SU-DHL-6 (cell line): ENCODE data around the gene DNAJC15.

ENCODE experiments used
- H2AFZ ChIP-seq: fragments of 200-600 bp; sonication (generic); 2 replicates; pipeline ENCODE4 v1.6.1; 2014; ENCODE audit warnings: low read depth, mild to moderate bottlenecking, moderate library complexity, mixed read lengths, antibody characterized with exemption, low read length; ENCODE audit not compliant: severe bottlenecking
- H3F3A ChIP-seq: fragments of 200-600 bp; shearing (Covaris generic); 2 replicates; pipeline ENCODE4 v1.6.0; 2016; ENCODE audit warnings: antibody characterized with exemption, mild to moderate bottlenecking; ENCODE audit not compliant: insufficient read depth
- H3K27ac ChIP-seq: fragments of 200-600 bp; sonication (generic); 2 replicates; pipeline ENCODE4 v1.5.1; 2016; ENCODE audit warnings: low read depth, mild to moderate bottlenecking, low read length, moderate library complexity, mixed read lengths
- H3K27me3 ChIP-seq: fragments of 200-600 bp; sonication (generic), shearing (Covaris generic); 2 replicates; pipeline ENCODE4 v1.6.0; 2014; ENCODE audit warnings: mild to moderate bottlenecking, low read length
- H3K36me3 ChIP-seq: fragments of 200-600 bp; sonication (generic); 2 replicates; pipeline ENCODE4 v1.6.1; 2014; ENCODE audit warnings: mild to moderate bottlenecking, low read length, mixed read lengths
- H3K4me2 ChIP-seq: fragments of 300-600, 200-600 bp; shearing (Covaris generic), sonication (generic); 2 replicates; pipeline ENCODE4 v1.6.0; 2014; ENCODE audit warnings: low read length, low read depth, mild to moderate bottlenecking; ENCODE audit not compliant: poor library complexity, severe bottlenecking
- H3K4me3 ChIP-seq: fragments of 200-600 bp; sonication (generic); 2 replicates; pipeline ENCODE4 v1.5.1; 2014; ENCODE audit warnings: antibody characterized with exemption, low read length, mild to moderate bottlenecking, mixed read lengths; ENCODE audit not compliant: insufficient read depth, poor library complexity, severe bottlenecking
- H3K79me2 ChIP-seq: fragments of 200-600 bp; sonication (generic); 2 replicates; pipeline ENCODE4 v1.6.1; 2014; ENCODE audit warnings: mild to moderate bottlenecking, low read length, moderate library complexity; ENCODE audit not compliant: insufficient read depth
- H3K9ac ChIP-seq: fragments of 200-600 bp; sonication (generic); 2 replicates; pipeline ENCODE4 v1.7.0; 2014; ENCODE audit warnings: mild to moderate bottlenecking, low read length
- H3K9me2 ChIP-seq: fragments of 200-600 bp; sonication (generic); replicated peaks from 2 replicates; pipeline ENCODE4 v1.6.1; 2014; ENCODE audit warnings: low read length; ENCODE audit not compliant: insufficient read depth
- H3K9me3 ChIP-seq: fragments of 200-600 bp; sonication (generic); 2 replicates; pipeline ENCODE4 v1.6.1; 2014; ENCODE audit warnings: low read length, mixed read lengths; ENCODE audit not compliant: insufficient read depth
- H4K20me1 ChIP-seq: fragments of 200-600 bp; sonication (generic); 2 replicates; pipeline ENCODE4 v1.6.1; 2014; ENCODE audit warnings: low read depth, mild to moderate bottlenecking, antibody characterized with exemption, low read length, moderate library complexity, mixed read lengths
- EZH2phosphoT487 ChIP-seq: fragments of 200-600 bp; sonication (generic), shearing (Covaris generic); conservative IDR thresholded peaks from 2 replicates; pipeline ENCODE4 v1.6.1; 2018; ENCODE audit warnings: mild to moderate bottlenecking, antibody characterized with exemption, low read length, moderate library complexity, mixed read lengths
- TF ChIP-seq, protein P1 (sequence below): fragments of 200-600 bp; sonication (generic); IDR thresholded peaks from one replicate; pipeline ENCODE4 v1.5.1; 2017; ENCODE audit warnings: antibody characterized with exemption, mild to moderate bottlenecking, low read length, moderate library complexity; ENCODE audit not compliant: insufficient read depth, poor library complexity, severe bottlenecking

DNAJC15 gene

DNA sequence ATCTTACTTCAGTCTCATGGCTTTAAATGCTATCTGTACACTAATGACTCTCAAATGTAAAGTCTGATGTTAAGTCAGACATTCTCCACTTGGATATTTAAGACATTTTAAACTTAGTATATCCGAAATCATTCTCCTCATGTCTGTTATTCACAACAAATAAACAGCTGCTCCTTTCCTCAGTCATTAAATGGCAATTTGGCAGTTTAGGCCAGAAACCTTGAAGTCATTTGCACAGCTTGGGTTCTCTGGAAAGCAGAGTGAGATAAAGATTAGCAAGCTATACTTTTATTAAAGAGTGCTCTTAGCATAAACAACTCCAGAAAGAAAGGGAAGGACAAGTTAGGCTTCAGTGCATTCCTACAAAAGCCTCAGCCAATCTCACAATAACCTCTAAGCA is 53.7 kb downstream of the DNAJC15 start:
- Histone ChIP-seq H3K4me3 (no peak overlapping the region), H3F3A (no peaks in the 10 kb centered on the region), H3K36me3 (no peaks in the 10 kb centered on the region), H3K27me3 (no peaks in the 10 kb centered on the region), H2AFZ (no peak overlapping the region), H3K9ac (no peak overlapping the region), H3K4me2 (no peak overlapping the region), H4K20me1 (no peaks in the 10 kb centered on the region), H3K9me2 (no peaks in the 10 kb centered on the region), H3K9me3 (no peaks in the 10 kb centered on the region), H3K79me2 (no peaks in the 10 kb centered on the region), H3K27ac (no peak overlapping the region)
- TF ChIP-seq EZH2phosphoT487, result no peak
- TF ChIP-seq, protein P1, sequence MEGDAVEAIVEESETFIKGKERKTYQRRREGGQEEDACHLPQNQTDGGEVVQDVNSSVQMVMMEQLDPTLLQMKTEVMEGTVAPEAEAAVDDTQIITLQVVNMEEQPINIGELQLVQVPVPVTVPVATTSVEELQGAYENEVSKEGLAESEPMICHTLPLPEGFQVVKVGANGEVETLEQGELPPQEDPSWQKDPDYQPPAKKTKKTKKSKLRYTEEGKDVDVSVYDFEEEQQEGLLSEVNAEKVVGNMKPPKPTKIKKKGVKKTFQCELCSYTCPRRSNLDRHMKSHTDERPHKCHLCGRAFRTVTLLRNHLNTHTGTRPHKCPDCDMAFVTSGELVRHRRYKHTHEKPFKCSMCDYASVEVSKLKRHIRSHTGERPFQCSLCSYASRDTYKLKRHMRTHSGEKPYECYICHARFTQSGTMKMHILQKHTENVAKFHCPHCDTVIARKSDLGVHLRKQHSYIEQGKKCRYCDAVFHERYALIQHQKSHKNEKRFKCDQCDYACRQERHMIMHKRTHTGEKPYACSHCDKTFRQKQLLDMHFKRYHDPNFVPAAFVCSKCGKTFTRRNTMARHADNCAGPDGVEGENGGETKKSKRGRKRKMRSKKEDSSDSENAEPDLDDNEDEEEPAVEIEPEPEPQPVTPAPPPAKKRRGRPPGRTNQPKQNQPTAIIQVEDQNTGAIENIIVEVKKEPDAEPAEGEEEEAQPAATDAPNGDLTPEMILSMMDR, result no peak

DNA sequence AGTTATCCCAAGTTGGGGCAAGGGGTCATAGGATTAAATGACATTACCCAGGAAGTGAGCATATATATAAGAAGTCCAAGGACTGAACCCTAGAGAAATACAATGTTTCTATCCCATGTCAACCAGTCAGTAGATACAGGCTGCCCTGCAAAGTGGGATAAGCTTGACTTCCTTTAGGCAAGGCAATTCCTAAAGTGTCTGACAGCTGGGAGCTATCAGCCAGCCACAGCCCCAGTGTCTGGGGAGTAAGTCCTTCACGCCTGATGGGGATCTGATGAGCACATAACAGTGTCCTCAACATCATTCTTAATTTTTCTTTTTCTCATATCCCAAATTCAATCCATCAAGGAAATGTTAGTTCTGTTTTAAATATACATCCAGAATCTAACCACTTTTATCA is 54.1 kb downstream of the DNAJC15 start:
- Histone ChIP-seq H2AFZ (no peak overlapping the region), H3K79me2 (no peaks in the 10 kb centered on the region), H3K9me3 (no peaks in the 10 kb centered on the region), H3F3A (no peaks in the 10 kb centered on the region), H3K9ac (no peak overlapping the region), H3K36me3 (no peaks in the 10 kb centered on the region), H3K27me3 (no peaks in the 10 kb centered on the region), H4K20me1 (no peaks in the 10 kb centered on the region), H3K9me2 (no peaks in the 10 kb centered on the region), H3K27ac (no peak overlapping the region), H3K4me3 (no peak overlapping the region), H3K4me2 (no peak overlapping the region)
- TF ChIP-seq, protein P1, result no peak
- TF ChIP-seq EZH2phosphoT487, result no peak

DNA sequence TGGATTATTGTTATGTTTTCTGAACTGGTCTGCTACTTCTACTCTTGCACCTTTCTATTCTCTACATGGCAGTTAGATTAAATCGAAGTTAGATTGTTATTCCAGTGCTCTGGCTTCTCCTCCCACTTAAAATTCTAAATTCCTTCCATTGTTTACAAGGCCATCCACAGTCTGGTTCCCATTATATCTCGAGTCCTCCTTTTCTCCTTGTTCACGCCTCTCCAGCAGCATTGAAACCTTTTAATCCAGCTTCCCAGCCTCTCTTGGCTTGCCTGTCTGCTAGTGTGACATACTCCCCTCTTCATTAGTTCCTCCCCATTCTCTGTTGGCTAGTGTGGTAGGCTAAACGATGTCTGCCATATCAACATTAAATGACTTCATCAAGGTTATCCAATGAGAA is 54.5 kb downstream of the DNAJC15 start:
- Histone ChIP-seq H3K79me2 (no peaks in the 10 kb centered on the region), H3K9me2 (no peaks in the 10 kb centered on the region), H3K4me2 (no peak overlapping the region)

More for the DNA sequence above, 54.5 kb downstream of the DNAJC15 start:
- no peaks in the 10 kb centered on the region for H3F3A ChIP-seq
- no peak overlapping the region for H2AFZ ChIP-seq
- no peaks in the 10 kb centered on the region for H4K20me1 ChIP-seq
- H3K27me3 ChIP-seq, result no peaks in the 10 kb centered on the region
- H3K36me3 ChIP-seq, result no peaks in the 10 kb centered on the region
- no peak overlapping the region for H3K9ac ChIP-seq
- TF ChIP-seq, protein P1, result no peak
- TF ChIP-seq EZH2phosphoT487, result no peak
- no peak overlapping the region for H3K4me3 ChIP-seq
- no peak overlapping the region for H3K27ac ChIP-seq
- no peaks in the 10 kb centered on the region for H3K9me3 ChIP-seq
